H1 (cell line): ENCODE measurements around the gene OSBPL2. TPM values are rescaled to one million over a fixed set of nuclear protein-coding genes. Genes with fewer than 3 reads are reported as not detected.

Experiments
- ATF3 ChIP-seq: IDR thresholded peaks from 2 replicates; pipeline ENCODE4 v1.6.1; 2011; ENCODE audit warnings: low read depth, mild to moderate bottlenecking, low read length; ENCODE audit not compliant: insufficient read depth
- CHD2 ChIP-seq: IDR thresholded peaks from 2 replicates; pipeline ENCODE4 v1.6.1; 2012; ENCODE audit warnings: low read length, improper control_type of control experiment
- RBBP5 ChIP-seq: IDR thresholded peaks from 2 replicates; pipeline ENCODE4 v1.7.1; 2012; ENCODE audit warnings: low read depth, mild to moderate bottlenecking, inconsistent platforms, low read length, moderate library complexity, borderline replicate concordance
- polyA plus RNA-seq, 7 experiments: library from polyadenylated mRNA; depleted of rRNA in 3 of 7; stranded (reverse) in 5 of 7; unstranded in 2 of 7; fragments of >200 nt in 5 of 7; fragments of 200-250 nt in 2 of 7; gene quantifications; 1 replicate in 5 of 7; 2 replicates in 1 of 7; 4 replicates in 1 of 7; pipeline versions ENCODE4 v1.2.1 to v1.2.3, GENCODE V29; 2011 to 2013; ENCODE audit warnings: missing spikeins in 2 of 7, mixed read lengths in 2 of 7
- total RNA-seq: library from RNA; stranded (reverse); fragmentation: NEBNext Ultra II Directional; extraction: Animal tissue kit (Norgen Biotek cat#: 25700); gene quantifications from 2 replicates; pipeline ENCODE4 v1.2.1, GENCODE V29; 2021

The OSBPL2 gene
- total and polyA plus RNA-seq, 2 of the 8 experiments (the other 6 are each of a cell fraction or from before 2014, with no cell fraction given), result 11.7 to 42.4 TPM

GRCh38 chr20:62195736-62196135 lies 42.6 kb upstream of the OSBPL2 start (continued):
- TF ChIP-seq RBBP5, result no peak
- TF ChIP-seq CHD2, result no peak
- no peak for TF ChIP-seq ATF3
